Stimulated activated CD8-positive, alpha-beta memory T cell treated with anti-CD3 and anti-CD28 coated beads, Interleukin-4, amount 100 ng/mL, for 4 hours (primary cell): ENCODE data around the gene OSBP2.
A peak's percentile ranks its signal among the peaks of the same experiment; 100 is the strongest.
"Not testable (repeated sequence)": the region's sequence is repeated elsewhere in the genome, so short reads cannot be mapped to it uniquely, and the experiment has no call there.

Experiments used
- DNase-seq, 2 donors: peaks; one replicate each; pipeline ENCODE4 v3.0.0-alpha.2; 2020; ENCODE audit warnings: low read depth in 2 of 2, low spot score in 1 of 2

Gene OSBP2

DNA sequence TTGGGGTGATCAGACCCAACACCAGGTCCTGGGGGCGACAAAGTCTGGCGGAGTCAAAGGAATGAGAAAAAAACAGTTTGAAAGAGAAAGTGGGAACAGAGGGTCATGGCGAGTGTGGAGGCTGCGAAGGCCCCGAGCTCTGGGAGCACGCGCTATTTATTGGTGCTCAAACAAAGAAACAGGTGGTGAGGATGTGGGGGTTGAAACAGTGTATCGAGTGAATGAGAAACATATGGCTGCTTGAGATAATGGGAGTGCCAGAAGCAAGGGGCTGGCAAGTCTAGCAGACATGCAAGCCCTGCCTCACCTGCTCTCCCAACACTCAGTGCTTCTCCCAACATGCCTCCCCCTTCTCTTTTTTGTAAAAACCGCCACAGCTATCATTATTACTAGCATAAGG lies 19.2 kb upstream of the OSBP2 start:
- DNase-seq = no peak

DNA sequence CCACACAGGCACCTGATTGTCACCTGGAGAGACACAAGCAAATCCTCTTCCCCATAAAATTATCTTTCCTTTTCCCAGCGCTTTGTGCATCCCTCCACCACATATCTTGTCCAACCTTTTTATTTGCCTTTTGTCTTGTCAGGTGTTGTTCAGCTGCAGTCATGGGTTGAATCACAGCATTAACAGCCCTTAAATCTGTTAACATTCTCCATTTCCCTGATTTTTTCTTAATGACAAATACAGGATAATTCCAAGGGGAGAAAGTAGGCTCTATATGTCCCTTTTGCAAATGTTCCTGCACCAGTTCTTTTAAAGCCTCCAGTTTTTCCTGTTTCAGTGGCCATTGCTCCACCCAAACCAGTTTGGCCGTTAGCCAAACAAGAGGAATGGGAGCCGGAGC lies 18.1 kb upstream of the OSBP2 start:
- not testable (repeated sequence) for DNase-seq

DNA sequence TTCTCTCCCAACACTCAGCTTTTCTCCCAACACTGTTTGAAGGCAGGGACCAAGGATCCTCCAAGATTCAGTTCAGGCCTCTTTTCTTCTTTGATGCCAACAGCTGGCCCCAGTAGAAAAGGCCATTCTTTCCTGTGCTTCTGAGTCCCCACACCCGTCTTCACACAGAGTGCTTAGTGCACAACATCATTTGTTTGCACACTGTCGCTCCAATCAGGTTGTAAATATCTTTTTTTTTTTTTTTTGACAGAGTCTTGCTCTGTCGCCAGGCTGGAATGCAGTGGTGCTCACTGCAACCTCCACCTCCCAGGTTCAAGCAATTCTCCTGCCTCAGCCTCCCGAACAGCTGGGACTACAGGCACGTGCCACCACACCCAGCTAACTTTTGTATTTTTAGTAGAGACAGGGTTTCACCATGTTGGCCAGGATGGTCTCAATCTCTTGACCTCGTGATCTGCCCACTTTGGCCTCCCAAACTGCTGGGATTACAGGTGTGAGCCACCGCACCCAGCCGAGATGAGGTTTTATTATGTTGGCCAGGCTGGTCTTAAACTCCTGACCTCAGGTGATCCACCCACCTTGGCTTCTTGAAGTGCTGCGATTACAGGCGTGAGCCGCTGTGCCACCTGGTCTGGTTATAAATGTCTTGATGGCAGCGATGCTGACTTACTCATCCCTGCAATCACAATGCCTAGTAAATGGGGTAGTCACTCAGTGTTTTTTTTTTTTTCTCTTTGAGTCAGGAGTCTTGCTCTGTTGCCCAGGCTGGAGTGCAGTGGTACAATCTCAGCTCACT lies 14.6 kb upstream of the OSBP2 start:
- not testable (repeated sequence) for DNase-seq

DNA sequence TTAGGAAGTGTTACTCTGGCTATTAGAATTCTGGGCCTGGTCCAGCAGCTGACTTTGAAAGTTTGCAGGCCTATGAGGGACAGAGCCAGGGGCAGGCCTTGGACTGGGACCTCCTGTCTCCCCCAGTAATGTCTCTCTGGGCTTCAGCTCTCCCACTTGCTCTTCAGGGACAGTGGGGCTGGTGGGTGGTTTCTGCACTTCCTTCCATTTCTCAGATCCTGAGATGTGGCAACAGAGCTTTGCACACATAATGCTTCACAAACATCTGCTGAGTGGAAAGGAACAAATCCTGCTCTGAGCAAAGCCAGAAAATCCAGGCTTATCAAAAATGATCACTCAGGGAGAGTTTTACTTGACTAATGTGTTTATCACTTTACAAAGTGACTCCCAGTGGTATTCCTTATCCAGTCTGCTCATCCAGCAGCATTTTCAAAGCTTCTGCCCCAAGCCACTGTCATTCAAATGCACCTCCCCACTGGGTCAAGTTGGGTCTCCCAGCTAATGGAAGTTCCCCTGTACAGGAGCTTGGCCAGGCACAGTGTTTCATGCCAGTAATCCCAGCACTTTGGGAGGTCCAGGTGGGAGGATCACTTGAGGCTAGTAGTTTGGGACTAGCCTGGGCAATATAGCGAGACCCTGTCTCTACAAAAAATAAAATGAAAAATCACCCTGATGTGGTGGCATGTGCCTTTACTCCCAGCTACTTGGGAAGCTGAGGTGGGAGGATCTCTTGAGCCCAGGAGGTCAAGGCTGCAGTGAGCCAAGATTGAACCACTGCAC lies 13.5 kb upstream of the OSBP2 start:
- no peak for DNase-seq

DNA sequence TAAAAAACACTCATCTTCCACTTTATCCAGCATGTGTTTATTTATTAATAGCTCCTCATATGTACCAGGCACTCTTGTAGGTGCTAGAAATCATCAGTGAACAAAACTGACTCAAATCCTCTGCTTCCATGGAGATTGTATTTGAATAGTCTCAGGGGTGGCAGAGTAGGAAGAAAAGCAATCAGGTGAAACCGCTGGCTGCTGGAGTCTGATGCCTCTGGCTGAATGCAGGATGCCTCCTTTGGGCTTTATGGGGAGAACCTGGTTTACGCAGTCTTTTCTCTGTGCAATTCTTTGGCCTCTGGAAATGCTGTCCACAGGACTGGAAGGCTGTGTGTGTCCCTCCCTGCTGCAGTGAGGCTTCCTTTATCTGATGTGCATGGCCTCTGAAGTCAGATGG lies 12.8 kb upstream of the OSBP2 start:
- DNase-seq = no peak

DNA sequence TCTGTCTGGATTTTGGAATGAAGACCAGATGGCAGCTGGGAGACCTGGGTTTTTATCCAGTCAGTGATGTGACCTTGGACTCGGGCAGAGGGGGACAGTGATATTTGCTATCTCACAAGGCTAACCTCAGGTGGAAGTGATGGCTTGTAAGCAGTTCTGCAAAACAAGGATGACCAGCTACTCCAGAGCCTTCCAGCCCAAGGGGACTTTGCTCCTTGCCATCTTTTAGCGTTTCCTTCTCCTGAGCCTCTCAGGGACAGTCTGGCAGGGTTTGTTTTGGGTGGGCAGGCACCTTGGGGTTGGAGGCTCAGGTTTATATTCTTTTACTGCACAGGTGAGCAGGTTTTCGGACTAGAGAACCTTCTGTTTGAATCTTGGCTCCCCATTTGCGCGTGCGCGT lies 9.5 kb upstream of the OSBP2 start:
- no peak for DNase-seq

DNA sequence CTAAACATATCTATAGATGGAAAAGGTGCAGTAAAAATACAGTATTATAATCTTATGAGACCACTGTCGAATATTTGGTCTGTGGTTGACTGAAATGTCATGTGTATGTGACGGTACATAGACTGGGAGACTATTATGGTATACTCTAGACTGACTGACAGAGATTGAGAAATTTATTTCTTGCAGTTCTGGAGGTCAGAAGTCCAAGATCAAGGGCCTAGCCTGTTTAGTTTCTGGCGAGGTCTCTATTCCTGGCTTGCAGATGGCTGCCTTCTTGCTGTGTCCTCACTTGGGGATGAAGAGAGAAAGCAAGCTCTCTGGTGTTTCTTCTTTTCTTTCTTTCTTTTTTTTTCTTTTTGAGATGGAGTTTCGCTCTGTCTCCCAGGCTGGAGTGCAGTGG lies 7.3 kb upstream of the OSBP2 start:
- DNase-seq = no peak

DNA sequence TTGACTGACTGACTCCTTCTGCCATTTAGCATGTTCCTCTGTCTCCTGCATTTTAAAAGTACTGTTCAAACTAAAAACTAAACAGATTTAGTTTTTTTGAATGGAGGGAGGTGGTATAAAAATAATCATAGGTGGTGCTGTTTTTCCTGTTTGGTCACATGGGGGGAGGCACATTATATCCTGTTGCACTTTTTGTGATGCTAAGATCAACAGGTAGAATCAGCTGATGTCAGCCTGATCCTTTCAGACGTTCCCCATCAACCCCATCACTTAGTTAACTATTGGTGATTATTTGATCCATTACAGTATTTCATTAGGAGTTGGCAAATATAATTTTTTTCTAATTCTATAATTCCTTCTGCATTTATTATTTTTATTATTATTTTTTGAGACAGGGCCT lies 5.1 kb upstream of the OSBP2 start:
- DNase-seq = no peak

DNA sequence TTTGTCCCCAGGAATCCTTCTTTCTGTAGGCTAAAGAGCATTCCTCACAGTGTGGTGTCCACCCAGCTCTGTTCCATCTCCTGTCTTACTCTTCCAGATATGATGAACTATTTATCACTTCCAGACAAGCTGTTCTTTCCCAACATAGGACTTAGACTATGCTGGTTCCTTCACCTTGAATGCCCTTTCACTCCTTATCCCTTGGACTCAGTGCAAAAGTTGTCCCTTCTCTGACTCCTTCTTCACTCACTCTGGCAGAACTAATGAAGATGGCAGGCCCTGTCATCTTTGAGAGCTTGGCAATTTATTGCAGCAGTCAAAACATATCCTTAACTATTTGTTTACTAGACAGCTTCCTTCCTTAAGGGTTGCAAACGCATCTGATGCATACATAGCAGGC lies 3.5 kb upstream of the OSBP2 start:
- DNase-seq = no peak

DNA sequence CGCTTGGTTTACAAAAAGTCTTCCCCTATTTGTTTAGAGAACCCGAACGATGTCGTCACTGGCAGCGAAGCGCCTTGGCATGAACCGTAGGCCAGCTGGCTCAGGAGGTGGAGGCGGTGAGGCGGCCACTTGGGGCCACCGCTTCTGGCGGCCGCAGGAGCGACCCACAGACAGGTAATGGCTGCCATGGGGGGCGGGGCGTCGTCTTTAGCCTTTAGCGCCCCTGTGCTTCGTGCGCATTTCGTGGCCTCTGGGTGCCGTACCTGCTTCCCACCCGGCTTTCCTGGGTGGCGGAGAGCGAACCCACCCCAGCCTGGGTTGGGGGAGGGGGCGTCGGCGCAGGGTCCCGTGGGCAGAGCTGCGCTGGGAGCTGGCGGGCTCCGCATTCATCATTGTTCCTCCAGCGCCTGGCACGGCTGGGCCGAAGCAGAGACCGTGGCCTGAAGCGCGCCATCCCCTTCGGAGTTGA lies 469 bp upstream of the OSBP2 start:
- peak; percentile 6 to 17 for DNase-seq

DNA sequence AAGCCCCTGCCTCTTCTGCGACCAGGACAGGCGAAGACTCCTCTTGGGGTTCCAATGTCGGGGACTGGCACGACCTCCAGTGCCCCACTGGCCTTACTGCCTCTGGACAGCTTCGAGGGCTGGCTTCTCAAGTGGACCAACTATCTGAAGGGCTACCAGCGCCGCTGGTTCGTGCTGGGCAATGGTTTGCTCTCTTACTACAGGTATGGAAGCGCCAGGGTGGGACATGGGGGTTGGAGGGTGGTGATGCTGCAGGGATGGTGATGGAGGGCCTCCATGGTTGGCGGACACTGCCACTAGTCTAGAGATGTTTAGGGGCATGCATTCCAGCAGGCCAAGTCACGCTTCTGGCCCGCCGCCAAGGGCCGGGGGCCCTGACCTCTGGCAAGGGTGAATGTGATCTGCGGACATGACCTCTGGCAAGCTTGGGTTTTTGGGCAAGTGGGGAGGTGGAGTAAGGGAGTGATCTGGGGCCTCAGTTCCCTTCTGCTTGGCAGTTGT lies 727 bp downstream of the OSBP2 start:
- DNase-seq = no peak

DNA sequence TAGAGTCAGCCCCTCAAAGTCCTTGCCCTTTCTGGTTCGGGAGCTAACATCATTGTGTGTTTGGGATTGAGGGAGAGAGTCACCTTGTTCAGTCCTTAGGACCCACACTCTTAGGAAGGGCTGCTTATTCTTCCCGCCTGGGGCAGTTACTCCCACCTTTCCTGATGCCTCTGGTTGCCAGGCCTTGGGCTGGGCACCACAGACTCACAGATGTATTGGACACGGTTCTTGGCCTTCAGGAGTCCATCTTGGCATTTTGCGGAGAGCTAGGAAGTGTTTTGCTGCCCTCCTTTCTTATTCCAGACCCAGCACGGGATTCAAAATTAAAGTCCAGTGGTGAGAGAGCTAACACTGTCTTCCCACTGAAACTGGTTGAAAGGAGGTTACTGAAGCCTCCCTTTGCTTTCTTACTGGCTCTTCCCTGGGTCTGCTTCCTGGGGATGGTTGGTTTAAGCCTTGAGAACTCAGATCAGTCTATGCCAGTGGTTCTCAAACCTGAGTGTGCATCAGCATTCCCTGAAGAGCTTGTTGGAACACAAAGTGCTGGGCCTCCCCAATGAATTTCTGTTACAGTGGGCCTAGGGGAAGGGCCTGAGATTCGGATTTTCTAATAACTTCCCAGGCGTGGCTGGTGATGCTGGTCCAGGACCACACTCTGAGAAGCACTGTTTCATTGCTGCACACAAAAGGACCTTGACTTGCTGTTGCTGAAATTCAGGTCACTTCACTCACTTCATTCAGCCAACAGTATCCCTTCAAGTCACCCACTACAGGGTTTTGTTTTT lies 1.4 kb downstream of the OSBP2 start:
- DNase-seq = no peak

DNA sequence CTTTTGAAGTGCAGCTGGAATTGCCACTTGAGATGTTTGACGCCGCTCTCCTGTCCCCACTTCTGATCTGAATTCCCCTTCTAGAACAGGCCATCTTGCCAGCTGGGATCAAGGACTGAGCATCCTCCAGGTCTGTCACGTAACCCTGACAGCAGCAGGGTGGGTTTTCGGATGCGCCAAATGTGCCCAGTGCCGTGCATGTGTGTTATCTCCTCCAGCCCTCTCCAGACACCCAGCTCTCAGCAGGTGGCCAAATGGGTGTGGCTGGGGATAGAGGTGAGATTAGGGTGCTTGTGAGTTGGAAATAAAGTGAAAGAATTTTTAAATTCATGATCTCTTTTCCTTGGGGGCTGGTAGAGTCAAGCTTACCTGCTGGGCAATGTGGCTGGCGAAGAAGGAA lies 3.3 kb downstream of the OSBP2 start:
- no peak for DNase-seq

DNA sequence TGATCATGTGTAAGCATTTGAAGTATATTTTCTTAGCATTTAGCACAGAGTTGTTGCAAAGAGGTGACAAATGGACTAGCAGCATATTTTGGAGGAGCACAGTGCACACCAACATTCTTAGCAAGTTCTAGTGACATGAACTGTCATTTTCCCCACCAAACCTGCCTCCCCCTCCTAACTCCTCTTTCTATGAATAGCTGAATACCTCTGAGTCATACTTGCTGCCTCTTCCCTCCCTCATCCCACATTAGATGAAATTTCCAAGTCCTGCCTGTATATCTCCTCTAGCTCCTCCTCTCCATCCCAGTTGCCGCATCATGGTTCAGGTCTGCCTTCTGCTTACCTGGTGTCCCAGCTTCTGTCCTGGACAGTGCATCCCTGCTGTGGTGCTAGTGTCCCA lies 7.2 kb downstream of the OSBP2 start:
- DNase-seq = no peak

DNA sequence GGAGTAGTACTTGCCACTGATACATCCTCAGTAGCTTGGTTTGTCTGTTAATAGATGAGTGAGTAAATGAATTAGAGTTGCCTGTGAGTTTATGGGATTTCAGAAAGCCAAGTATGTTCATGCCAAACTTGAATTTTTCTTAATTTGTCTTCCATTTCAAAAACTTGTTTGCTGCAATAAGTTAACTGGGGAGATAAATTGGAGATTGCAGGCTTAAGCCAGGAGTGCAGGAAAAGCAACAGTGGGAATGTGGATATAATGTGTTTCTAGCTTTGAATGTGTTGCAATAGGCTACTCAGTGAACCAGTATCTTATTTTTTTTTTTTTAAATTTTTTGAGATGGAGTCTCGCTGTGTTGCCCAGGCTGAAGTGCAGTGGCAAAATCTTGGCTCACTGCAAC lies 8.2 kb downstream of the OSBP2 start:
- no peak for DNase-seq

DNA sequence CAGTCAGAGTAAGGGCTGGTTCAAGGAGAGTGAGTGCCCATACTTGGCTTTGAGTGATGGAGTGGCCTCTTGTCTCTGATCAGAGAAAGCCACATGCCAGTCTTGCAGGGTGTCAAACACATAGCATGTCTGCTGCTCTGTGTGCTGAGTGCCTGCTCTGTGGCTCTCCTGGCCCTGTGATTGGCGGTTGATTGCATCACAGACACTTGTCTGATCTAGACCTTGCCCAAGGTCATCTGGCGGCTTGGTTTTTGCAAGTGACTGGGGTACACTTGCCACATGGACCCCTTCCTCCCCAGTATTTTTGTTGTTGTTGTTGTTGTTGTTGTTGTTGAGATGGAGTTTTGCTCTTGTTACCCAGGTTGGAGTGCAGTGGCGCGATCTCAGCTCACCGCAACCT lies 10.3 kb downstream of the OSBP2 start:
- no peak for DNase-seq

DNA sequence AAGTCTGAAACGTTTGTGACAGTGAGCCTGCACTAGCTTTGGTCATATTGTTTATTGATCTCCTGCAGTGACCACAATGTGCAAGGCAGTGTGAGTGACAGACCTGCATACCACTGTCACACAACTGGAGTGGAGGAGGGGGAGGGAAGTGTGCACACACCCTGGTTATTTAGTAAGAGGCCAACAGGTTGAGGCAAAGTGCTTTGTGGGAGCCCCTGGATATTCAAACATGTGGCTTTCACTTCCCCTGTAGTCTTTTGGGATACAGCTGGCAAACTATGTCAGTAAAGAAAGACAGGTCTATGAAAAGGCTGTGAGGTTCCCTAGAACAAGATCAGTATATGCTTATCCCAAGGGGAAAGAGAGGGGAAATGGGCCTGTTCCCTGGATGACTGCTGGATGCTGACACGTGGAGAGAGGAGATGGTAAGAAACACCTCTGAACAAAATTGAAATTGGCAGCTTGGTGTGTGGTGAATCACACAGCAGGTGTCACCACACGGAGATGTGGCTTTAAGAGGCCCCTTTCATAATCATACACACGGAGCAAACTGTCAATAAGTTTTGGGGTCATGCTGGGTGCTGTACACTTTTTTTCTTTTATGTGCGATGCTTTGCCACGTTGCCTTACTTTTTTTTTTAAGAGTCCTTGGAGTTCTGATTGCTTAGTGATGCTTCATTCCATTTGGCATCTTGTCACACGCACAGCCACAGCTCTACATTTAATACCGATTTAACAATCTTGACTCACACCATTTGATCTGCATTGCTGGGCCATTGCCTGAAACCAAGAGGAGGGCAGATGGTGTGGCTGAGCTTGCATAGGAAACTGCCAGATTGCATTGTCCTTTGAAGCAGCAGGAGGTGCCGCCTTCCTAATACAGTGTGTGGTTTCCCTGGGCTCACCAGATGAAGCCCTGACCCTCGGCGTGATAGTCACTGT lies 11.3 kb downstream of the OSBP2 start:
- DNase-seq = no peak

DNA sequence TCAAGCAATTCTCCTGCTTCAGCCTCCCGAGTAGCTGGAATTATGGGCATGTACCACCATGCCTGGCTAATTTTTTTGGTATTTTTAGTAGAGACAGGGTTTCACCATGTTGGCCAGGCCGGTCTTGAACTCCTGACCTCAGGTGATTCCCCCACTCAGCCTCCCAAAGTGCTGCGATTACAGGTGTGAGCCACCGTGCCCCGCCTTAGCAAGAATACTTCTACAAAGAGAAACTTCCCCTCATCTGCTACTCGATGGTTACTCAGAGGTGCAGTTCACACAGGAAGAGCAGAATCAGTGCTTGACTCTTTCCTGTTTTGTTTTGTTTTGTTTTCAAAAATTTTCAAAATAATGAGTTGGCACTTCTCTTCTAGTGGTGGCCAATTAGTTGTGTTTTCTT lies 15.3 kb downstream of the OSBP2 start:
- DNase-seq = not testable (repeated sequence)

DNA sequence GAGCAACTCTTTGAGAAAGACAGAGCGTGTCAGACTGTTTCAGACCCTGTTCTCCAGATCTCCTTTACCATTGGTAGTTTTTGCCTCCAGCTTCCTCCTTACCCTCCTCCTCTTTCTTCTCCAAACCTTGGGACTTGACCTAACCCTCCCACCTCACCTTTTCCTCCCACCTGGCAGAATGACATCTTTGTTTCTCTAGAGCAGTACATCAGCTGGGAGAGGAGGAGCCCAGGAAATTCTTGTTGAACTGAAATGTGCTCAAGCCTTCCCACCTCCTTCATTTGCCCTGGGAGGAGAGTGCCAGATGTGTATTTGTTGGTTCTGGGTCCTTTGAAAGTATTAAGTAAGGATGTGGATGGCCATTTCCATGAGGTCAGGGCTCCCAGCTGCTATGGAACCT lies 17.4 kb downstream of the OSBP2 start:
- no peak for DNase-seq

DNA sequence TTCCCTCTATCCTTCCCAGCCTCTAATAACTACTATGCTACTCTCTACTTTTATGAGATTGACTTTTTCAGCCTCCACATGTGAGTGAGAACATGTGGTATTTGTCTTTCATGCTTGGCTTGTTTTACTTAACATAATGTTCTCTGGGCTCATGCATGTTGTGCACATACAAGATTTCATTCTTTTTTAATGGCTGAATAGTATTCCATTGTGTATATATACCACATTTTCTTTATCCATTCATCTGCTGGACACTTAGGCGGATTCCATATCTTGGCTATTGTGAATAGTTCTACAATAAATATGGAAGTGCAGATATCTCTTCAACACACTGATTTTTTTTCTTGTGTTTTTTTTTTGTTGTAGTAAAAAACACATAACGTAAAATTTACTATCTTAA lies 19.4 kb downstream of the OSBP2 start:
- no peak for DNase-seq
